Measurements from ENCODE around the gene ATG101.

DNA sequence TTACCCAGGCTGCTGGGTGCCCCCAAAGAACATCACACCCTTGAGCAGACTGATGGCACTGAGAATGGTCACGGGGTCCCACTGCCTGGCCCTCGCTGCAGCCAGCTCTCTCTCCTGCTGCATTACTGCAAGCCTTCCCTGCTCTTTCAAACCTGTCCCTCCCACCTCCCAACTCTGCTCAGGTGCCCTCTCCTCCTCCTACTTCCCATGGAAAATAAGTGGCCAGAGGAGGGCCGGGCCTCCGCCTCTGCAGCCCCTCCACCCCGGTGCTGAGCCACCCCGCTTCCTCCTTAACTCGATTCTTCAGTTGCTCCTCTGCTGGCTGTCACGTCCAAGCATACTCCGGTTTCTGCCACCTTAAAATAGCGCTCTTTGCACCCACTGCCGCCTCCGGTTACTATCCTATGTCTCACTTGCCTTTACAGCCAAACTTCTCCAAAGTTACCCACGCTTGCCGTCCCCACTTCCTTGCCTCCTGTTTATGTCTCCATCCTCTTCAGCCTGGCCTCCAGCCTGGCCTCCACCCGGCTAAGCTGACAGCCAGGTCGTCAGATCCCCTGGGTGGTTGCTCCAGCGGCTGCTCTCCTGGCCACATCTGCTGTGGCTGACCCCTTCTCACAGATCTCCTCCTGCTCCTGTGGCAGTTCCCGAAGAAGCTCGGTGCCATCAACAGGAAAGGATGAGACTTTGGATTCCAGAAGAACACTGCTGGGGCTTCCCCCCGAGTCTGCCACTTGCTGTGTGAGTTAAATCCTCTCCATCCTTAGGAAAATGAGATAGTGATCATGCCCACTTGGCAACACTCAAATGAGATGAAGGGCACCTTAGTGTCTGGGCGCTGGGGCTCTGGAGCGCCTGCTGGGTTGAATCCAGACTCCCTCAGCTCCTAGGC is 17.4 kb downstream of the ATG101 start:
- TF ChIP-seq GATA3 (IDR thresholded peaks at IDR 0.05; ENCODE audit: low read depth, low read length) (no peak), GATA2 (IDR thresholded peaks at IDR 0.05; ENCODE audit: low read depth, low read length) (no peak)
